PC-9 (cell line): ENCODE results near the gene RRP1. TPM values are rescaled to one million over a fixed set of nuclear protein-coding genes. Genes with fewer than 3 reads are reported as not detected.
A peak's percentile ranks its signal among the peaks of the same experiment; 100 is the strongest.

Experiments
- BruUV-seq: library from RNA; stranded (reverse); fragments of 400-500 nt; replicated peaks from 2 replicates; lab custom pipeline; 2021; lab: Mats Ljungman, UMichigan
- CTCF ChIA-PET: fragments of 300-600 bp; sonication (Branson Sonifier 250); formaldehyde crosslinking; loops from one replicate; lab custom pipeline; 2022; ENCODE audit warnings: antibody characterized with exemption; lab: Charles Lee
- POLR2A ChIA-PET: fragments of 300-600 bp; sonication (Branson Sonifier 250); formaldehyde crosslinking; loops from one replicate; lab custom pipeline; 2022; ENCODE audit warnings: antibody characterized with exemption; ENCODE audit not compliant: unreplicated experiment; lab: Charles Lee
- DNase-seq, 2 experiments: peaks; one replicate each; pipeline versions ENCODE4 v3.0.0 to v3.0.0-alpha.2; 2015 to 2022; ENCODE audit warnings: mixed read lengths in 1 of 2
- H2AFZ ChIP-seq: fragments of 200-600 bp; sonication (generic); 2 replicates; pipeline ENCODE4 v1.8.1; 2017; ENCODE audit warnings: antibody characterized with exemption
- H3F3A ChIP-seq: fragments of 200-600 bp; sonication (generic); 2 replicates; pipeline ENCODE4 v1.8.1; 2017; ENCODE audit warnings: antibody characterized with exemption, mild to moderate bottlenecking, low read depth; ENCODE audit not compliant: insufficient read depth
- H3K27ac ChIP-seq: fragments of 200-600 bp; sonication (generic); 2 replicates; pipeline ENCODE4 v1.6.1; 2016; ENCODE audit warnings: mixed run types
- H3K27me3 ChIP-seq: fragments of 200-600 bp; sonication (generic); 2 replicates; pipeline ENCODE4 v1.6.1; 2016; ENCODE audit warnings: low read depth, mixed run types; ENCODE audit not compliant: insufficient read depth
- H3K36me3 ChIP-seq: fragments of 200-600 bp; sonication (generic); 2 replicates; pipeline ENCODE4 v1.6.1; 2016; ENCODE audit warnings: low read depth, mixed run types
- H3K4me1 ChIP-seq: fragments of 200-600 bp; sonication (generic); replicated peaks from 2 replicates; pipeline ENCODE4 v1.6.1; 2016; ENCODE audit warnings: mixed run types; ENCODE audit not compliant: insufficient read depth
- H3K4me2 ChIP-seq: fragments of 200-600 bp; sonication (generic); 2 replicates; pipeline ENCODE4 v1.6.1; 2017; ENCODE audit warnings: mixed run types
- H3K4me3 ChIP-seq: fragments of 200-600 bp; sonication (generic); 2 replicates; pipeline ENCODE4 v1.6.1; 2016; ENCODE audit warnings: mixed run types
- H3K79me2 ChIP-seq: fragments of 200-600 bp; sonication (generic); 2 replicates; pipeline ENCODE4 v1.6.1; 2017; ENCODE audit warnings: low read depth, mixed run types
- H3K9me2 ChIP-seq: fragments of 200-600 bp; sonication (generic); 2 replicates; pipeline ENCODE4 v1.8.1; 2017; ENCODE audit warnings: mild to moderate bottlenecking; ENCODE audit not compliant: insufficient read depth
- H3K9me3 ChIP-seq: fragments of 200-600 bp; sonication (generic); 2 replicates; pipeline ENCODE4 v1.8.1; 2016; ENCODE audit warnings: low read depth; ENCODE audit not compliant: insufficient read depth
- H4K20me1 ChIP-seq: fragments of 200-600 bp; sonication (generic); 2 replicates; pipeline ENCODE4 v1.8.1; 2017; ENCODE audit not compliant: insufficient read depth
- EZH2 ChIP-seq: fragments of 200-600 bp; sonication (generic); IDR thresholded peaks from 2 replicates; pipeline ENCODE4 v1.8.0; 2017; ENCODE audit warnings: antibody characterized with exemption, low read depth
- intact Hi-C: fragments of 100-400 bp; cut with micrococcal nuclease; formaldehyde crosslinking; loops from one replicate; pipeline ENCODE4 v1.10.0; 2022; ENCODE audit not compliant: unreplicated experiment
- total RNA-seq: library from RNA; stranded (reverse); gene quantifications from 2 replicates; pipeline ENCODE4 v1.2.3, GENCODE V29; 2021
- TF ChIP-seq, protein P1 (sequence below): fragments of 200-600 bp; sonication (generic); conservative IDR thresholded peaks from 2 replicates; pipeline ENCODE4 v1.6.1; 2017; ENCODE audit warnings: mixed run types, antibody characterized with exemption, mild to moderate bottlenecking, moderate library complexity

RRP1 gene
- total RNA-seq, 1 experiment from 2014 or later, result 24.9 TPM

DNA sequence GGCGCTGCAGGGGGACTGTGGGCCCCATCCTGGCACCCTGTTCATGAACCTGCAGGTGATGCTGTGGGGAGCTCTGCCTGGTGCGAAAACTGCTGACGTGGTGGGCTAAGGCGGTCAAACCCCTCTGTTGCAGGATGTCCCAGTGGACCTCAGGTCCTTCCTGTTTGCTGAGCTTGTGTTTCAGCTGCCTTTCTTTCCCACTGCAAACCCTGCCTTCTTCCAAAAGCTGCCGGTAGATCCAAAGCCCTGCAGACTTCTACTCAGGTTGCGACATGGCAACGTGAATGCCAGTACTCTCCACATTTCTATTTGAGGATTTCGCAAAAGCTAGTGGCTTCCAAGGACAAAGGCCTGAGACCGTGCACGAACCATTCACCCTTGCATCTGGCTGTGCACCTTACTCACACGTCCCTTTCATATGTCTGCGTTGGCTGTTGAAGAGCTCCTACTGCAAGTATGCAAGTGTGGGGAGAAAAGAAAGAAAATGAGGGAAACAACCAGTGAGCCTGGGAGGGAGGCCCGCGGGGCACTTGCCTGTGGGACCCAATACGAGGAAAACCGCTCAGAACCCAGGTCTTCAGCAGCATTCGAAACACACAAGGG is 6.2 kb upstream of the RRP1 start:
- peaks cover 27% of the 10 kb centered on the region for H3K79me2 ChIP-seq
- ChIA-PET POLR2A (no interaction called here), CTCF (no interaction called here)
- no peaks in the 10 kb centered on the region for H4K20me1 ChIP-seq
- H3K27me3 ChIP-seq, result no peaks in the 10 kb centered on the region
- no peak for TF ChIP-seq EZH2
- TF ChIP-seq, protein P1, sequence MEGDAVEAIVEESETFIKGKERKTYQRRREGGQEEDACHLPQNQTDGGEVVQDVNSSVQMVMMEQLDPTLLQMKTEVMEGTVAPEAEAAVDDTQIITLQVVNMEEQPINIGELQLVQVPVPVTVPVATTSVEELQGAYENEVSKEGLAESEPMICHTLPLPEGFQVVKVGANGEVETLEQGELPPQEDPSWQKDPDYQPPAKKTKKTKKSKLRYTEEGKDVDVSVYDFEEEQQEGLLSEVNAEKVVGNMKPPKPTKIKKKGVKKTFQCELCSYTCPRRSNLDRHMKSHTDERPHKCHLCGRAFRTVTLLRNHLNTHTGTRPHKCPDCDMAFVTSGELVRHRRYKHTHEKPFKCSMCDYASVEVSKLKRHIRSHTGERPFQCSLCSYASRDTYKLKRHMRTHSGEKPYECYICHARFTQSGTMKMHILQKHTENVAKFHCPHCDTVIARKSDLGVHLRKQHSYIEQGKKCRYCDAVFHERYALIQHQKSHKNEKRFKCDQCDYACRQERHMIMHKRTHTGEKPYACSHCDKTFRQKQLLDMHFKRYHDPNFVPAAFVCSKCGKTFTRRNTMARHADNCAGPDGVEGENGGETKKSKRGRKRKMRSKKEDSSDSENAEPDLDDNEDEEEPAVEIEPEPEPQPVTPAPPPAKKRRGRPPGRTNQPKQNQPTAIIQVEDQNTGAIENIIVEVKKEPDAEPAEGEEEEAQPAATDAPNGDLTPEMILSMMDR, result no peak
- no peaks in the 10 kb centered on the region for H3K9me2 ChIP-seq
- H3K9me3 ChIP-seq, result no peaks in the 10 kb centered on the region
- no TSS peak for BruUV-seq
- no peak overlapping the region for H2AFZ ChIP-seq
- intact Hi-C loops, result loop anchor here (10.0 kb wide), 1 partner anchor 128 kb away; the partner anchor contains the start of genes HSF2BP and RRP1B
- H3F3A ChIP-seq, result peaks cover 57% of the 10 kb centered on the region
- peaks cover 64% of the 10 kb centered on the region for H3K4me1 ChIP-seq
- DNase-seq, result peak in 1 of 2 experiments; percentile 80
- no peaks in the 10 kb centered on the region for H3K36me3 ChIP-seq
- H3K4me2 ChIP-seq, result peak overlapping the region; percentile 87
- peak overlapping the region; percentile 42; the same call in 1 of the 2 replicates for H3K4me3 ChIP-seq
- peak overlapping the region; percentile 100 for H3K27ac ChIP-seq

DNA sequence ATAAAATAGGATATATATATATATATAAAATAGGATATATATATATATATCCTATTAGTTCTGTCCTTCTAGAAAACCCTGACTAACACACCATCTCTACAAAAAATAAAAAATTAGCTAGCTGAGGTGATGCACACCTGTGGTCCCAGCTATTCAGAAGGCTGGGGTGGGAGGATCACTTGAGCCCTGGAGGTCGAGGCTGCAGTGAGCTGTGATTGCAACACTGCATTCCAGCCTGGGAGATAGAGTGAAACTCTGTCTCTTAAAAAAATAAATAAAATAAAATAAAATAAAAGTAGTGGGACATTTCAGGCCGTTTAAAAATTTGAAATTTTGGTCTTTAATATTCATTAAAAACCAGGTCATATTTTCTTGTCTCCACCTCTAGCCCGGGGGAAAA is 4.2 kb upstream of the RRP1 start:
- Histone ChIP-seq H3K4me1 (peaks cover 50% of the 10 kb centered on the region), H3K79me2 (peaks cover 28% of the 10 kb centered on the region), H2AFZ (no peak overlapping the region), H3K27ac (0 out of 2 replicates have a peak overlapping the region, but pooled peaks have one; percentile 20), H3K4me3 (no peak overlapping the region), H3F3A (peaks cover 46% of the 10 kb centered on the region), H3K9me2 (no peaks in the 10 kb centered on the region), H3K4me2 (no peak overlapping the region), H4K20me1 (no peaks in the 10 kb centered on the region), H3K36me3 (no peaks in the 10 kb centered on the region), H3K27me3 (no peaks in the 10 kb centered on the region), H3K9me3 (no peaks in the 10 kb centered on the region)
- TF ChIP-seq, protein P1, result no peak
- TF ChIP-seq EZH2, result no peak
- CTCF ChIA-PET, result no interaction called here
- POLR2A ChIA-PET, result no interaction called here
- no TSS peak for BruUV-seq
- no peak for DNase-seq
- intact Hi-C loops, result loop anchor here (5.0 to 10.0 kb wide), 3 partner anchors 58 to 130 kb away; partner anchors contain the start of genes HSF2BP and RRP1B

DNA sequence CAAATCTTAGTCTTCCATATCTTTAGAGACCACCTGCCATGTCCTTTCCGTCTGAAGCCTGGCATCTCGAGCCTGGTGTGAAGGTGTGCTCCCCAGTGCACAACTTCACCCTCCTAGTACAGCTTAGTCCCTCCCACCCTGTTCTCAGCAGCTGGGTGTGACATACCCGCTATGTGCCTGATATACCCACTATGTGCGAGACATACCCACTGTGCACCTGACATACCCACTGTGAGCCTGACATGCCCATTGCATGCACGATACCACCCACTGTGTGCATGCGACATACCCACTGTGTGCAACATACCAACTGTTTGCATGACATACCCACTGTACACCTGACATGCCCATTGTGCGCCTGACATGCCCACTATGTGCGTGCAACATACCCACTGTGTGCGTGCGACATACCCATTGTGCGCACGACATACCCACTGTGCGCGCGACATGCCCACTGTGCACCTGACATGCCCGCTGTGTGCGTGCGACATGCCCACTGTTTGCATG is 3.0 kb upstream of the RRP1 start:
- POLR2A ChIA-PET, result no interaction called here
- CTCF ChIA-PET, result no interaction called here
- H3K4me3 ChIP-seq, result no peak overlapping the region

More for the DNA sequence above, 3.0 kb upstream of the RRP1 start:
- BruUV-seq, result no TSS peak
- no peak overlapping the region for H3K27ac ChIP-seq
- H4K20me1 ChIP-seq, result no peaks in the 10 kb centered on the region
- peaks cover 46% of the 10 kb centered on the region for H3K4me1 ChIP-seq
- no peaks in the 10 kb centered on the region for H3K9me2 ChIP-seq
- no peaks in the 10 kb centered on the region for H3K9me3 ChIP-seq
- TF ChIP-seq, protein P1, result no peak
- TF ChIP-seq EZH2, result no peak
- no peaks in the 10 kb centered on the region for H3K27me3 ChIP-seq
- H3K36me3 ChIP-seq, result no peaks in the 10 kb centered on the region
- intact Hi-C loops, result loop anchor here (5.0 to 10.0 kb wide), 3 partner anchors 59 to 132 kb away; partner anchors contain the start of genes HSF2BP and RRP1B
- no peak overlapping the region for H2AFZ ChIP-seq
- peaks cover 32% of the 10 kb centered on the region for H3K79me2 ChIP-seq
- H3K4me2 ChIP-seq, result no peak overlapping the region
- H3F3A ChIP-seq, result peaks cover 35% of the 10 kb centered on the region
- no peak for DNase-seq
